ENCODE measurements around the gene NR1I3.

GRCh38 chr1:161200992-161201835 is 36.8 kb downstream of the NR1I3 start:
- TF ChIP-seq CTCF (IDR thresholded peaks at IDR 0.05) (no peak), POLR2AphosphoS5 (IDR thresholded peaks at IDR 0.05) (peak; percentile 9 to 89)

Data from upper lobe of left lung (tissue), 4 donors.